GM19467 (cell line): ENCODE data around the gene PPIF.
A peak's percentile ranks its signal among the peaks of the same experiment; 100 is the strongest.

Source experiments
- ATAC-seq: cut with Tn5 transposase; IDR thresholded peaks from one replicate; pipeline ENCODE4 v1.9.1; 2021; ENCODE audit warnings: mild to moderate bottlenecking, moderate library complexity; ENCODE audit not compliant: unreplicated experiment

Gene PPIF

GRCh38 chr10:79399223-79399831 lies 52.1 kb downstream of the PPIF start:
- ATAC-seq = no peak

GRCh38 chr10:79400146-79401004 lies 53.1 kb downstream of the PPIF start:
- ATAC-seq = peak; percentile 62

- ATAC-seq = no peak
Observed at GRCh38 chr10:79401015-79401921, 54.0 kb downstream of the PPIF start.

- no peak for ATAC-seq
Observed at GRCh38 chr10:79402625-79402946, 55.3 kb downstream of the PPIF start.

GRCh38 chr10:79402951-79403350 lies 55.7 kb downstream of the PPIF start:
- no peak for ATAC-seq

- no peak for ATAC-seq
Observed at GRCh38 chr10:79403441-79404230, 56.4 kb downstream of the PPIF start.

DNA sequence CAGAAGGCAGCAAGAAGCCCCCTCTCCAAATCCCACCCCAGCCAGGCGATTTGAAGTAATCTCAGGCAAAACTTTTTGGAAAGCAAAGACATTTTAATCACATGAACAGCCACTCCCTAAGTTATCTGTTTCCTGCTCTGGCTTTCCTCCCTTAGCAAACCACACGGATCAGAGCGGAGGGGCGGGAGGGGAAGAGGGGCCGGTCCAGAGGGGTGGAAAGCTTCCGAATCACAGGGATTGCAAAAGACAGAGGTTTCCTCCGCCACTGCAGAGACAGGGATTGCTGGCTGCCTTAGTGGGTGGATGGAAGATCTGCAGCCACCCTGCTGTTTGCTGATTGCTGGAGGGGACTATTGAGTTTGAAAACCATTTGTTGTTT lies 57.0 kb downstream of the PPIF start:
- no peak for ATAC-seq

DNA sequence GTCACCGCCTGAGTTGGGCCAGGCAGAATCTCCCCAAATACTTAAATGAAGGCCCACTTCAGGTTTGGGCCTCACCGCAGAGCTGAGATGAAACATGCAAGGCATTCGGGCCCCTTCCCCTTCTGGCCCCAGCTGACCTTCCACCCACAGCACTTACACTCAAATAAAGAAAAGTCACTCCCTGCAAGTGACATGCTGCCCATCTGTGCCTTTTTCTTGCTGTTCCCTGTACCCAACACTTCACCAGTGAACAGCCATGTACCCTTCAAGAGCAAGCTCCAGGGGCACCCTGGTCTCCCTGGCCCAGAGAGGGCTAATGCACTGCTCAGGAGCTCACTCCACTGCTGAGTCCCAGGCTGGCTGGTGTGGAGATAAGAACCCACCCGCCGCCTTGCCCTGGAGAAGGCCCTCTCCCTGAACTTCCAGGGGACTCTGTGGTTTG lies 57.4 kb downstream of the PPIF start:
- ATAC-seq = no peak
